GM19043 (cell line): ENCODE results near the gene TLX3.
"Not testable (repeated sequence)": the region's sequence is repeated elsewhere in the genome, so short reads cannot be mapped to it uniquely, and the experiment has no call there.

ENCODE experiments used
- ATAC-seq: cut with Tn5 transposase; IDR thresholded peaks from one replicate; pipeline ENCODE4 v1.9.1; 2021; ENCODE audit warnings: low read depth; ENCODE audit not compliant: unreplicated experiment

TLX3 gene

DNA sequence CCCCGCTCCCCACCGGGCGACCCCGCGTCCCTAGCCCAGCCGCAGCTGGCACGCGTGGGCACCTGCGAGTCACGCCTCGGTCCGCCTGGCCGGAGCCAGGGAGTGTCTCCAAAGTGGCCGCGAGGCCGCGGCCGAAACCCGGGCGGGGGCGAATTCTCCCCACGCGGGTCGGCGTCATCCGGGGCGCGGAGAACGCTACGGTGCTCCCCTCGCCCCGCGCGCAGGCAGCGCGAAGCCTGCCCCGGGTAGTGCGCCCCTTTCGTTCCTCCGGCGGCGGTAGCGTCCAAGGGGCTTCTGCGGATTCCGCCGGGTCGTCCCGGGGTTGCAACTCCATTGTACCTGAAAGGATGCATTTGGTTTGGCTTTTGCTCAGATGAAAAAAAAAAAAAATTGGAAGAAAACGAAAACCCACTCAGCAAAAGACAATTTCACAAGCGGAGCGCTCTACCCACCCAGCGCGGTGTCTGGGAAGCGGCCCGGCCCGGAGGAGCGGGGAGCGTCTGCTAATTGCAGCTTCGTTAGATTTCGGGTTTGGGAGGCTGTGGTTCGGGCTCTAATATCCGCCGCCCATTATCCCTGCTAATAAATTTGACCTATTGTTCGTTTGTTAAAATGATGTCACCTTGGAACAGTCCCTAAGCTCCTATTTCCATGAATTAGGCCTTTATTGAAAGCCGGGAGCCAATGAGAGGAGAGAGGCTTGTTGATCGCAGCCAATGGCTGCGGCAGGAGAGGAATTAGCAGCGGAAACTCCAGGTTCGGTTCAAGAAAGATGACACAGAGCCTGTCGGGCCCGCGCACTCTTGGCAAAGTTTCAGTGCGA, at the start of gene TLX3:
TLX3 (plus strand) TSS at position 796 of the 823 bp plus-strand sequence. CDS start 118 bp downstream, outside the sequence.
- ATAC-seq = no peak

DNA sequence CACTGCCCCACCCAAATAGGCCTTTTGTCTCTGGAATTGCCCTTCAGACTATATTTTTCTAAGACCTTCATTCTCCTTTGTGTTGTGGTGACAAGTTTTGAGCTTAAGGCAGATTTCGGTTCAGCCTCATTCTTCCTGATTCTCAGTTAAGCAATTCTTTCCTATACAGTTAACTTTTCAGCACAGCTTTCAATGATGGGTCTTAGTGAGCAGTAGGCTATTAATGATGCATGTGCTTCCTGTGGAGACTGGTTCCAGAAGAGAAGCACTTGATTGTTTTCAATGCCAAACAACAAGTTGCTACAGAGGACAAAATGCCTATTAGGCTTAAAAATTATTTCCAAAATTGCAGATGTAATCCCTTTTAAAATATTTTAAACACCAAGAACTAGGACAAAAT, 47.7 kb upstream of the TLX3 start:
- ATAC-seq = no peak

DNA sequence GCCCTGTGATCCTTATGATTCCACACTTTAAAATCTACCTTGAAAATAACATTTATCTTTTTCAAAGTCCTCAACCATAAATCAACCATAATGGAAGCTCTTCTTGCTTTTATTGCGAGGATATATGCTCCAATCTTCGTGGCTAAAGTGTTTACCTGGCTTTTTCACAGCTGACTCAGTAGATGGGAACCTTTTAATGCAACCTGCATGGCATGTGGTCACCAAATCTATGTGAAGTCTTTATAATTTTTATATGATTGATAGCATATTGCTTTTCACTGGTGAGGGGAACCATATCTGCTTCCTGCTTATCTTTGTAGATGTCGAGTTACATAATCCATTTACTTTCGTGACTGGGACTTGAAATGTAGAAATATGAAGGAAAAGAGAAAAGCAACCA, 47.1 kb upstream of the TLX3 start:
- ATAC-seq = no peak

DNA sequence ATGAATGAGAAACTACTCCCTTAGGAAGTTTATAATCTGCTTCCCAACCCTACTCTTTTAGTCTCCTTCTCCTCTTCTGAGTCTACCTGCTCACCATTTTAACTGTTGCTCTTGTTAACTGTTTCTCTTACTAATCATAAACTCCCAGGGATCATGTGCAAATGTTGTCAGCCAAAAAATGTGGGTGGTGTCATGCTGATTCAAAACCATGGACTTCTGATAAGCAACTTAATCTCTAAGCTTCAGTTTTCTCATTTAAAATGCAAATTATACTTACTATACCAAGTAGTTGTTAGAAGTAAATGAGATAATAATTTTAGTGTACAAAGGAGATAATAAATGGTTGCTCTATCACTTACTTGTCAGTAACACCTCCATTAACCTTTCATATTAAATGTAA, 45.9 kb upstream of the TLX3 start:
- no peak for ATAC-seq

DNA sequence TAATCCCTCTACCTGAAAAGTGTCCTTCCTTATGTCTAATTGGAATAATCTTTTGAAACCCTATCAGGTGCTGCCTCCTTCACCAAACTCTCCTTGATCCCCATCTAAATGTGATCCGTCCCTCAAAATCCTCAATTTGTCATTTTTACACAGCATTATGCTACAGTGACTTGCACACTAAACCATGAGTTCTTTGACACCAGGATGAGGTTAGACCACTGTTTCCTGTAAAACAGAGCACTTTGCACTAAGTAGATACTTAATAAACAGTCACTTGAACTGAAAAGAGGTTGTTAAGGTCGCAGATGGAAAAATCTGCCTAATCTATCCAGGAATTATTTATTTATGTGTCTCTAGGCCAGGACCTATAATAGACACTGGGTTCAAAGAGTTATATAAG, 44.2 kb upstream of the TLX3 start:
- ATAC-seq = no peak

DNA sequence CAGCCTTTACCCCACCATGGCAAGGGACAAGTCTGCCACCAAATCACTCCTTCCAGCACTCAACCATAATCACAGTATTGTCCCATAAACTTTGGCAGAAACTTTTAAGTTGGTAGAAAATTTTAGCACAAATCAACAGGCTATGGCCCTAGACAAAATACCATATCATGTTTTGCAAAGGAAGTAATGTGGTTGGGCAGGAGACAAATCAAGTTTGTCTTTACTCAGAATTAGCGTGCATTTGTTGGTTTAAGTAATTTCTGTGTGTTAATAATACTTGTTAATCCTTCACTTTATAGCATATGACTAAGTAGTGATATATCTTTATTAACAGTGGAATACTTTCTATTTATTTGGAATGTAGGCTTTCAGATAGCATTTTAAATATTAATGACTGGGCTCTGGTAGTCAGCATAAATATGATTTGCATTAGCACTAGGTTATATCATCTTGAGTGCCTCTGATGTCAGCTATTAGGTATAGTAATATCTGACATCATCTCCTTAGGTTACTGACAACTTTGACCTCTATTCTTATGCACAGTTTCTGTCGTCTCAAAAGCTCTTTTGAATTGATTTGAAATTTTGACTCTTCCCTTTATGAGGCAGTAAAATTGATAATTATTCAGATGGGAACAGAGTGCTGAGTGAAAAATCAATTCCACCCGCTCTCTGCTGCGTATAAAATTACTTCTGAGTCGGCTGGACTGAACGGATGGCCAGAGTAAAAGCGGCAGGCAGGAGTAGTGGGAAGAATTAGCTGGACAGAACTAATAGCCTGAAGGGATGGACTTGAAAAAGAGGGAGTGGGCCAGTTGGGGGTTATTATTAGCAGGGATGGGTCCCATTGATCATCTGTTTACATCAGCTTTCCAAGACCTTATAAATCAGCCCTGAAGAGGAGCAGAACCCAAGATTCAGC, 40.1 kb upstream of the TLX3 start:
- no peak for ATAC-seq

DNA sequence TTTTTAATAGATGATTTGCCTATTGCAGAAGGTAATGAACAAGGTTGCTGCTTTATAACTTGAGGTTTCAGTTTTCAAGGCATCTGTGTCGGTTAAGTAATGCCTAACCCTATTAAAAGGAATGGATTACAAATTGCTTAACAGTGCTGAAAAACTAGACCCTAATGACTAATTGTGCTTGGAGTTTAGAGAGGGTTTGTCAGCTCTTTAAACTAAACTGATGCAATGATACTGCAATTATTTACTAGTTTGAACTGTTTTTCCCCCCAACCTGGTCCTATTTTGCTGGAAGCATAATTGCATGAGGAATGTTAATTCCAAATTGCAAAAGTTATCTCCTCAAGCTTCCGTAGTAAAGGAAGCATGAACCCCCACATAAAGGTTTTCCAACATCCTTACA, 39.3 kb upstream of the TLX3 start:
- no peak for ATAC-seq

DNA sequence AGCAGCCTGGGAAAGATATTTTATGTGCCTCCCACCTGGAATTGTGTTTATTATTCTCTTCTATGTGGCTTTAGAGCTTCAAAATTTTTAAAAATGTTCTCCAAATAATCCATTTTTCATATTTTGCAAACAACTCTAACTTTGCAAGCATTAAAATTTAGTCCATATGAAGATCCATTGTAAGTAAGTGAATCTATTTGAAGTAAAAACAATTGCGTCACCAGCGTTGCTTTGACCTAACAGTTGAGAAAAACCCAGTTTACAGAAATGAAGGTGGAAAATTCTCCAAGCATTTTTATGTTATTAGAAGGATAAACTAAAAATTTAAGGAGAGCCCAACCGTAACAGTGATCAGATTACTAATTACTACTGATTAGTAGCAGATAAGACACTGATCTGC, 38.9 kb upstream of the TLX3 start:
- ATAC-seq = no peak

DNA sequence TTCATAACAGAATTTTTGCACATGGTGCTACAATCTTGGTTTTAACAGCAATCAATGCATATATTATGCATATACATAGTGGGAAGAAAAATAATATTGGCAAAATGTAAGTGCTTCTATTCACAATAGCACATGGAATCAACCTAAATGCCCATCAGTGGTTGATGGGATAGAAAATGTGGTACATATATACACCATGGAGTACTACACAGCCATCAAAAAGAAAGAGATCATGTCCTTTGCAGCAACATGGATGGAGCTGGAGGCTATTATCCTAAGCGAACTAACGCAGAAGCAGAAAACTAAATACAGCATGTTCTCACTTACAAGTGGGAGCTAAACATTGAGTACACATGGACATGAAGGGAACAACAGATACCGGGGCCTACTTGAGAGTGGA, 37.2 kb upstream of the TLX3 start:
- ATAC-seq = no peak

DNA sequence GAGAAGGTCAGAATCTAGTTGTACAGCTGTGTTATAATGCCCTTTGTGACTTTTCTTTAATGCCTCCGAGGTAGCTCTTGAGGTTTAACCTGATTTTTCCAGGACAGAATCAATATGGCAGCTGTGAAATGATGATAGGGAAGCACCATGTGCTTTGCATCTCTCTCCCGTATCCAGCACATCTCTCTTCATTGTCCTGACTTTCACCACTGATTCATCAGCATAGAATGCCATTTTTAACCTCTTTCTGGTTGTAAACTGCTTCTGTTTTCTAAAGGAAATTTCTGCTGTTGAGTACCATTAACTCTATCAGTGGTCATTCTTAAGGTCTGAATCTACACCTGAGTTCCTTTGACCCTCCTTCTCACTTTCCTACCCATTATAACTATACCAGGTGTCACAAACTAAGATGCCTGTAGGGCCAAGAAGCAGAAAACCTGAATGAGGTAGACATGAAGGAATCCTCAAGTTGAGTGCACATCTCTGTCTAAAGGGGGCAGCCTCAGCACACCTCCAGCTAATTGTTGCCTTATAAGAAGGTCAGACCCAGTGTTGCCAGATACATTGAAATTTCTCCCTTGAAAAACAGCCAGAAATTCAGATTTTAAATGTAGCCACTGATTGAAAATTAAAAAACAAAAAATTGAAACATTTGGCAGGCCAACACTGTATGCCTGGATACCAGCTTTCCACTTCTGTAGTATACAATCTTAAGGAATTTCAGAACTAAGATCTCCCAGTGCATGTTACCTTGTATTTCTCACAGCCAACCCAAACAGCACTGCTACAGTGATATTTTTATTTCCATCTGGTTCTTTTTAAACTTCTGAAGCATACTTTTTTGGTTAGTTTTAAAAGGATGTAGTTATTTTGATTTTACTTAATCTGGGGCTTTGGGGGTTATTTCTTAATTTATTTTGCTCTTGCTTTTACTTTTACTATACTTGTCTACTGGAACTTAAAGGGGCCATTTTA, 35.8 kb upstream of the TLX3 start:
- ATAC-seq = no peak

DNA sequence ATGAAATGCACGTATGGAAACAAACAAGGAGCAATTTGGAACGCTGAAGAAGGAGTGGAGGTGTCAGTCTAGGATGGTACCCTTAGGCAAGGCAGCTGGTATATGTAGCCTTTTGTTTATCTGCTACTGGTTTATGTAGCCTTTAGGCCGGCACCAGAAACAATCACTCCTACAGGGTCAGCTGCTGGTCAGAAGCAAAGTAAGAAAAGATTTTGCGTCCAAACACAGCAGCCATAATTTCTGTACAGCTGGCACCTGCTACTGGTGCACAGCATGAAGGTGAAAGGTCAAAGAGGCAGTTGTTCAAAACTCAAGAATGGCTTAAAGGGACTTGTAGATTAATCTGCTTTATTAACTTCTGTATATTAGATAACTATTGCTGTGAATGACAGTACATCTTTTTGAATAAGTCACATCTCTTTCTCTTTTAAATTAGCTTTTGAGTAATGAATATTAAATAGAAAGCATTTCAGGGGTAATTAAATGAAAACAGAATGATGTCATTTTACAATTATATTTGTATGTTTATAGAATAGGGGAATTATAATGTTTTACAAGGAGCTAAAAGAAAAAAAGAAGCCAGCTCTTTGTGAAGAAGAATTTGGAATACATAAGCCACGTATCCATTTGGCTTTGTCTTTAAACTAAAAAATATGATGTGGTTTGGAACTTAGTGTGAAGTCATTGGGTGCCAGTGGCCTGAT, 33.1 kb upstream of the TLX3 start:
- no peak for ATAC-seq

DNA sequence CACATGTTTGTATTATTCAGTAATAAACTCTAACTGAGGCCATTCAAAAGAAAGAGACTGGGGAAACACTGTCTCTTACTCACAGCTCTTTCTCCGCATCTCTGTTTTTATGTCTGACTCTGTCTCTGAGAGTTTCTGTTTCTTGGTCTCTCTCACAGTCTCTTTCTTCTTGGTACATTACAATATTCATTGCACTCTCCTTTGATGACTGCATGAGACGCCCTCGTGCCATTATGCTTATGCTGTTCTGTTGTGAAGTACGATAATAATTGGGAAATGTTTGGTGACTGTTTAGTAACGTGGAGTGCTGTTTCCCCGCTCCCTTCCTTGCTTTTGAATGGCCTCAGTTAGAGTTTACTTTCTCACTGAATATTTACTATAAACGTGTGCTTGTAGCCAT, 25.3 kb upstream of the TLX3 start:
- ATAC-seq = no peak

DNA sequence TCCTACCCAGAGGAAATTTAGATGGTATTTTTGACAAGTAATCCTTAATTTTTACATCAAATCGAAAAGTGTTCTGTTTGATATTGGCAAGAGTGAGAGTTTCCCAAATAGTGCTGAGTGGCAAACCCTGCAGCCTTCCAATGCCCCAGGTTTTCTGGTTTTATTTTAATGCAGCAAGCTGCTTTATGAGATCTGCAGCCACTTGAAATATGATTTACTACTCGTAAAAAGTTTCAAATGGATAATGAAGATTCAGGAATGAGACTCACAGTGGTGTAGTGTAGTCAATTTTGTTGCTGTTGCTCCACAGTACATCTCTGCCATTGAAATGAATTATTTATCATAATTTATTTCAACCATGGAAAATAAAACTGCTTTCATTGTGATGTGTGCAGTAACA, 23.6 kb upstream of the TLX3 start:
- ATAC-seq = no peak

DNA sequence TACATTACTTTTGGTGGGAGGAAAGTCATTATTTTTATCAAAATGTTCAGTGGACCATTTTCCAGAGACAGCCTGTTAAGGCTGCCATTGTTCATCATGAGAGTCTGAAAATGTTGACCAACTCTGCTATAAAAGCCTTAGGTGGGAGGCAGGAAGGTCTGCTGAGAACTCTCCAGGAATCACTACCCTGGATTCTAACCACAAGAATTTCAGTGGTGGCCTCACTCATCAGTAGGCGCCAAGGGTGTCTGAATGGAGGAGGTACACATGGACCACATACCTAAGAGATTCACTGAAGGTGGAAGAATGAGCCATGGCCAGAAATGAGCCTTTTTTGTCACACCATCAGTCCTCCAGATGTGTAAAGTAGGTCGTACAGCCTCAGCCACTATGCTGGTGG, 21.0 kb upstream of the TLX3 start:
- ATAC-seq = no peak

DNA sequence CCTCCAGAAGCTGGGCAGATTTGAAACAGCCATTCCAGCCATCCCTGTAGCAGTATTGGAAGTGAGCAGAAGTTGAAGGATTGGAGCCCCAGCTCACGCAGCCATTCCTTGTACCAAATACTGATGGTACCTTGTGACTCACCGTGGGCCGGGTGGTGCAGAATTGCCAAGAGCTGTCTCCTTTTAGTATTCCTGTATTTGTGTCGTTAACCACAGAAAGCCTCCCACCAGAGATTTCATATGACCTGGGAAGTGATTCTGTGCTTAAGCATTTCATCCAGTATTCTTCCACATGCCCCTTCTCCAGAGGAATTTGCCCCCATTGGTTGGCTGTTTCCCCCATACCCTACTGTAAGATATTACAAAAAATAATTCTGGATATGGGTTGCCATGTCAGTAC, 17.7 kb upstream of the TLX3 start:
- no peak for ATAC-seq

DNA sequence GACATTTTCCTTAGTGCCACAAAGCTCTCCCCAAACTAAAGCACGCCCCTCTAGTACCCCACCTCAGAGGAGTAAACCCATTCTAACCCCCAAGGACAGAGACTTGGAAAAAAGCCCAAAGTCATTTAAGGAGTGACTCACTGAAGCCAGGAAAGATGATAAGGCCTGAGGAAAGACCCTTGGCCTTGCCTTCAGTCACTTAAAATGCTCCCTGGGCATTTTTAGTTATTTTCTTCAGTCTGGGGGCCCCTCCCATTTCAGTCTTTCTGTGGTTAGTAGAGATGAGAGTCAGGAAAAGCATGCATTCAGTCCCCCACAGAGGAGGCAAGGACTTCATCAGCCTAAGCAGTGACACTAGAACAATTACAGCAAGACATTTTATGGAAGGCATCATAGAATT, 13.7 kb upstream of the TLX3 start:
- ATAC-seq = no peak

DNA sequence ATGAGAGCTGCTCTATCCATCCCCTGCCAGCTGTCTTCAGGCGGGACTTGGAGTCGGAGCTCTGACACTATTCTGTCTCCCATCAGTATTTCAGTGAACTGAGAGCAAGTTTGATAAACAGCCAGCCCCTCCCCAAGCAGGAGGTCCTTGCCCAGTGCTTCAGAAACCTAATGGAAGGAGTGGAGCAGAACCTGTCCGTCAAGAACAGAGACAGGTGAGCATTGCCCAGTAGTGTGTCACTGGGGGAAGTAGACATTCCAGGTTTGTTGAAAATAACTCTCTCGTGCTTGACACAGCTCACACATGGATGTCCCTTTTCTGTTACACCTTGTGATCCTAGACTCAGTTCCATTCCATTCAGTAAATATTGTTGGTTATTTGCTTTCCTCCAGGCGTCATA, 13.2 kb upstream of the TLX3 start:
- ATAC-seq = no peak

DNA sequence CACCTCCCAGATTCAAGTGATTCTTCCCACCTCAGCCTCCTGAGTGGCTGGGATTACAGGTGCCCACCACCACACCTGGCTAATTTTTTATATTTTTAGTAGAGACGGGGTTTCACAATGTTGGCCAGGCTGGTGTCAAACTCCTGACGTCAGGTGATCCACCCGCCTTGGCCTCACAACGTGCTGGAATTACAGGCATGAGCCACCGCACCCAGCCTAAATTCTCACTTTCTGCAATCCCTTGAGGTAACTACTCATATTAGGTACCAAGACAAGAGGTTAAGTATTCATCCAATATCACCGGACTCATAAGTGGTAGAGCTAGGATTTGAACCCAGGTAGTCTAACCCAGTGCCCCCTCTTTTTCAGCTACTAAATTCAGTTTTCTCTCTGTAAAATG, 11.1 kb upstream of the TLX3 start:
- ATAC-seq = not testable (repeated sequence)

DNA sequence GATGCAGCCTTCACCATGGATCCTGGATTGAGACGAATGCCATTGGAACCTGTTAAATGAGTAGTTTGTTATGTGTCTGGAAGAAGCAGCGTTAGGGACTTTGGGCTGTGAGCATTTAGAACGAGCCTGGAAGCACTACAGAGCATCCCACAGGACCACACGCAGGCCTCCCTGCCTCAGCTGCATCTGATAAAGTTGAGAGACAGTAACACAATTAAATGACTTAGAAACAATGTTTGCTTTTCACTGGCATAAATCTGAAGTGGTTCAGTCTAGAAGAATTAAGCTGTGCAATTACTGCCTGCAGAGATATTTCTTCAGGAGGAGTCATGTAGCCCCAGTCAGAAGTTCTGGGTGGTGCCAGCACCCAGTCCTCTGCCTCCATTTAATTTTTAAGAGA, 9.8 kb upstream of the TLX3 start:
- no peak for ATAC-seq

DNA sequence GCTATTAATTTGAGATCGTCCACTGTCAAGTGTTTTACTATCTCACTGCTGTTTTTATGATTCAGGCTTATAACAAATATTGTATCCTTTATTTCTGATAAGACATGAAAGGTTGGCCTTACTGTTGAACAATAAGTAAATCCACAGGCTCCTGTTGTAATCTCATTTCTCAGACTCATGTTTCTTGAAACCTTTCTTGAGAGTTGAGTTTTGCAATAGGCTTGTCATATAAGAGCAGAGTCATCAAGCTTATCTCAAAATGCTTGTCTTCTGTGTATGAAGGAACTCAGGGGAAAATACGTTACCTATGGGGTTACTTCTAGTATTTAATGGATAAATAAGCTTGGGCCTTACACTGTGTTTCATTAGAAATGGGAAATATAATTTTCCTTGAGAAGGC, 9.2 kb upstream of the TLX3 start:
- ATAC-seq = no peak
